AG04450 (cell line): ENCODE data around the gene FAM20A. TPM values are rescaled to one million over a fixed set of nuclear protein-coding genes. Genes with fewer than 3 reads are reported as not detected.

Source experiments
- CTCF ChIA-PET: fragments of 300-600, 350-600 bp; formaldehyde crosslinking; extraction: SDS; loops from one replicate; lab custom pipeline; 2022; ENCODE audit warnings: antibody characterized with exemption, inconsistent platforms; lab: Charles Lee
- POLR2A ChIA-PET: fragments of 350-600 bp; formaldehyde crosslinking; extraction: SDS; loops from one replicate; lab custom pipeline; 2021; ENCODE audit warnings: antibody characterized with exemption, inconsistent platforms; lab: Yijun Ruan, JAX
- DNase-seq: peaks from one replicate; pipeline ENCODE4 v3.0.0-alpha.2; 2011; ENCODE audit warnings: low read depth, low spot score
- H3K27ac ChIP-seq: one replicate; pipeline ENCODE4 v1.5.1; 2012; ENCODE audit warnings: low read depth, low read length, control low read depth
- H3K27me3 ChIP-seq: one replicate; pipeline ENCODE4 v1.6.0; 2012; ENCODE audit warnings: low read length; ENCODE audit not compliant: control insufficient read depth, insufficient read depth
- H3K4me3 ChIP-seq: 2 replicates; pipeline ENCODE4 v1.5.1; 2011; ENCODE audit warnings: mild to moderate bottlenecking, low read depth, low read length, control low read depth
- H3K9me3 ChIP-seq: 2 replicates; pipeline ENCODE4 v1.5.1; 2012; ENCODE audit warnings: low read length; ENCODE audit not compliant: control insufficient read depth, insufficient read depth
- polyA plus RNA-seq: library from polyadenylated mRNA; depleted of rRNA; stranded (reverse); fragments of >200 nt; gene quantifications from 2 replicates; pipeline ENCODE4 v1.2.3, GENCODE V29; 2011
- TF ChIP-seq, protein P1 (sequence below): IDR thresholded peaks from 2 replicates; pipeline ENCODE4 v1.5.1; 2011; ENCODE audit warnings: low read depth, low read length, control low read depth, inconsistent platforms

The FAM20A gene
- polyA plus RNA-seq, 1 experiment, result not detected

- ChIA-PET POLR2A (no interaction called here), CTCF (no interaction called here)
- TF ChIP-seq, protein P1, sequence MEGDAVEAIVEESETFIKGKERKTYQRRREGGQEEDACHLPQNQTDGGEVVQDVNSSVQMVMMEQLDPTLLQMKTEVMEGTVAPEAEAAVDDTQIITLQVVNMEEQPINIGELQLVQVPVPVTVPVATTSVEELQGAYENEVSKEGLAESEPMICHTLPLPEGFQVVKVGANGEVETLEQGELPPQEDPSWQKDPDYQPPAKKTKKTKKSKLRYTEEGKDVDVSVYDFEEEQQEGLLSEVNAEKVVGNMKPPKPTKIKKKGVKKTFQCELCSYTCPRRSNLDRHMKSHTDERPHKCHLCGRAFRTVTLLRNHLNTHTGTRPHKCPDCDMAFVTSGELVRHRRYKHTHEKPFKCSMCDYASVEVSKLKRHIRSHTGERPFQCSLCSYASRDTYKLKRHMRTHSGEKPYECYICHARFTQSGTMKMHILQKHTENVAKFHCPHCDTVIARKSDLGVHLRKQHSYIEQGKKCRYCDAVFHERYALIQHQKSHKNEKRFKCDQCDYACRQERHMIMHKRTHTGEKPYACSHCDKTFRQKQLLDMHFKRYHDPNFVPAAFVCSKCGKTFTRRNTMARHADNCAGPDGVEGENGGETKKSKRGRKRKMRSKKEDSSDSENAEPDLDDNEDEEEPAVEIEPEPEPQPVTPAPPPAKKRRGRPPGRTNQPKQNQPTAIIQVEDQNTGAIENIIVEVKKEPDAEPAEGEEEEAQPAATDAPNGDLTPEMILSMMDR, result no peak
These were observed 1.1 kb upstream of the FAM20A start for GRCh38 chr17:68602289-68602688.

GRCh38 chr17:68601565-68602288 lies 560 bp upstream of the FAM20A start:
- Histone ChIP-seq H3K4me3 (no peak overlapping the region), H3K27ac (no peak overlapping the region), H3K9me3 (no peaks in the 10 kb centered on the region; the same call in 1 of the 2 replicates), H3K27me3 (peaks cover 41% of the 10 kb centered on the region)
- no peak for DNase-seq
- ChIA-PET CTCF (no interaction called here), POLR2A (no interaction called here)
- TF ChIP-seq, protein P1, result no peak

More at GRCh38 chr17:68602289-68602688, 1.1 kb upstream of the FAM20A start:
- H3K9me3 ChIP-seq, result no peaks in the 10 kb centered on the region; the same call in 1 of the 2 replicates
- no peak overlapping the region for H3K27ac ChIP-seq
- H3K27me3 ChIP-seq, result peaks cover 41% of the 10 kb centered on the region
- no peak overlapping the region for H3K4me3 ChIP-seq
- no peak for DNase-seq

DNA sequence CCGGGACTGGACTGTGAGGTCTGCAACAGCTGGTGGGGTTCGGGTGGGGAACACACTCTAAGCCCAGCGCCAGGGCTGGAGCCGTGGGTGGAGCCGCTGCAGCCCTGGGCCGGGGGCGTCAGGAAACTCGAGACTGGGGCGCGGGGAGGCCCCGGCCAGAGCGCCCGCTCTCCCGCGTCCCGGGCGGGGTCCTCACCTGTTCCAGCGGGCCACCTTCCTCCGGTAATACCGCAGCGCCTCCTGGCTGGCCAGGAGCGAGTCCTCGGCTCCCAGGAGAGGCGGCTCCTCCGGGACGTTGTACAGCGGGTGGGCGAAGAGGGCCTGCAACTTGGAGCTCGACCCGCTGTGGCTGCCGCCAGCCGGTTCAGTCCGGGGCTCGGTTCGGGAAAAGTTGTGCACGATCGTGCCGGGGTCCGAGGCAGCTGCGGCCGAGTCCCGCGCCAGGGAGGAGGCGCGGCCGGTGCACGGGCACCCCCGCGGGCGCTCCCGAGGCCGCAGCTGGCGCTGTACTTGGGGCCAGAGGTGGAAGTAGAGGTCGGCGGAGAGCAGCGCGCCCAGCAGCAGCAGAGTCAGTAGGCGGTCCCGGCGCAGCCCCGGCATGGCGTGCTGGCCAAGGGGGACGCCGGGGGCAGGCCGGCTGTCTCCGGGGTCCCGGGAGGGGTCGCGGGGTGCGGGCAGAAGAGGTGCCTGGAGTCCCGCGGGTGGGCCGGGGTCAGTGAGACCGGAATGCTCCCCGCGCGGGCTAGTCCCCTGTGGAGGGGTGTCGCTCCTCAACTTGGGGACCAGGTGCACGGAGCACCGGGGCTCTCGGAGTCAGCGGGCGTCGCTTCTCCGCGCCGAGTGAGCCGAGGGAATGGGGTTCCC lies 868 bp downstream of the FAM20A start:
- TF ChIP-seq, protein P1, result 0 out of 2 replicates have a peak, but pooled peaks have one; percentile 1
- no peak for DNase-seq
- Histone ChIP-seq H3K27me3 (peaks cover 46% of the 10 kb centered on the region), H3K27ac (no peak overlapping the region), H3K4me3 (peak overlapping the region; percentile 27; the same call in 1 of the 2 replicates), H3K9me3 (no peaks in the 10 kb centered on the region; the same call in 1 of the 2 replicates)
- POLR2A ChIA-PET, result no interaction called here
- CTCF ChIA-PET, result no interaction called here

GRCh38 chr17:68599552-68600066 lies 1.6 kb downstream of the FAM20A start:
- H3K9me3 ChIP-seq, result no peaks in the 10 kb centered on the region; the same call in 1 of the 2 replicates
- CTCF ChIA-PET, result no interaction called here
- no peak for DNase-seq
- H3K27me3 ChIP-seq, result peaks cover 46% of the 10 kb centered on the region
- no peak overlapping the region for H3K27ac ChIP-seq
- POLR2A ChIA-PET, result no interaction called here
- TF ChIP-seq, protein P1, result no peak
- no peak overlapping the region for H3K4me3 ChIP-seq

DNA sequence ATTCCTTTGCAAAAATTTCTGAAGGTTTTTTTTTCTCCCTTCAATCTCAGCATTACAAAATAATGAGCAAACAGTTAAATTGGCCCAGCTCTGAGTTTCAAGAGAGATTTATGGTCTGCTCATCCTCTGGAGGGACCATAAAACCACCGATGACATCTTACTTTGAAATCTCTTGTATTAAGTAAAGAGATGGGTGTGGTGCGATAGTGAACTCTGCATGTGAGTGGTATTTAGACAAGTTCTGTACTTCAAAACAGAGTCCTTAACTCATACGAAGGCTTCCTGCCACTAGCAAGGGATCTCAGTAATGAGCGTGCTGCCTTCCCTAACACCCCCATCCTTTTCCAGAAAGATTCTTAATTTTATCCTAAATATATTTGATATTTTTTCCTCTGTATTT lies 2.1 kb downstream of the FAM20A start:
- CTCF ChIA-PET, result no interaction called here
- Histone ChIP-seq H3K4me3 (no peak overlapping the region), H3K27me3 (peaks cover 46% of the 10 kb centered on the region), H3K27ac (no peak overlapping the region), H3K9me3 (no peaks in the 10 kb centered on the region; the same call in 1 of the 2 replicates)
- no peak for DNase-seq
- POLR2A ChIA-PET, result no interaction called here
- TF ChIP-seq, protein P1, result no peak
